Neural cell (in vitro differentiated cells): Measurements from ENCODE around the gene MORF4L2. TPM values are rescaled to one million over a fixed set of nuclear protein-coding genes. Genes with fewer than 3 reads are reported as not detected.

Experiments used
- H2AFZ ChIP-seq: fragments of 200-600, 300-800 bp; sonication (generic), shearing (Covaris generic); 2 replicates; pipeline ENCODE4 v1.6.0; 2014; ENCODE audit warnings: low read depth, mild to moderate bottlenecking, antibody characterized with exemption, low read length, moderate library complexity
- H3F3A ChIP-seq: fragments of 200-600 bp; shearing (Covaris generic); 2 replicates; pipeline ENCODE4 v1.6.1; 2016; ENCODE audit warnings: mild to moderate bottlenecking, moderate library complexity, mixed read lengths, antibody characterized with exemption, low read length; ENCODE audit not compliant: insufficient read depth, poor library complexity, severe bottlenecking
- H3K27ac ChIP-seq: fragments of 200-600, 300-800 bp; sonication (generic), shearing (Covaris generic); 2 replicates; pipeline ENCODE4 v1.5.1; 2014; ENCODE audit warnings: mild to moderate bottlenecking, low read length, moderate library complexity
- H3K27me3 ChIP-seq: fragments of 300-800, 200-600 bp; sonication (generic), shearing (Covaris generic); 2 replicates; pipeline ENCODE4 v1.6.0; 2014; ENCODE audit warnings: mild to moderate bottlenecking, low read depth, low read length, moderate library complexity; ENCODE audit not compliant: insufficient read depth
- H3K36me3 ChIP-seq: fragments of 300-800, 200-600 bp; sonication (generic), shearing (Covaris generic); 2 replicates; pipeline ENCODE4 v1.5.1; 2014; ENCODE audit warnings: mild to moderate bottlenecking, antibody characterized with exemption, low read length, moderate library complexity; ENCODE audit not compliant: insufficient read depth
- H3K4me2 ChIP-seq: fragments of 300-800, 200-600 bp; sonication (generic), shearing (Covaris generic); 2 replicates; pipeline ENCODE4 v1.6.0; 2014; ENCODE audit warnings: mild to moderate bottlenecking, low read length
- H3K4me3 ChIP-seq: fragments of 300-800, 200-600 bp; sonication (generic), shearing (Covaris generic); 2 replicates; pipeline ENCODE4 v1.5.1; 2014; ENCODE audit warnings: mild to moderate bottlenecking, low read length, moderate library complexity
- H3K79me2 ChIP-seq: fragments of 200-600 bp; shearing (Covaris generic); replicated peaks from 2 replicates; pipeline ENCODE4 v1.6.0; 2014; ENCODE audit warnings: mild to moderate bottlenecking, low read length, moderate library complexity; ENCODE audit not compliant: insufficient read depth
- H3K9ac ChIP-seq: fragments of 300-800, 200-600 bp; sonication (generic), shearing (Covaris generic); 2 replicates; pipeline ENCODE4 v1.6.1; 2016; ENCODE audit warnings: mild to moderate bottlenecking, low read length, mixed read lengths
- H3K9me2 ChIP-seq: fragments of 200-600 bp; shearing (Covaris generic); 2 replicates; pipeline ENCODE4 v1.6.1; 2016; ENCODE audit warnings: mild to moderate bottlenecking, low read length, mixed read lengths; ENCODE audit not compliant: insufficient read depth
- H3K9me3 ChIP-seq: fragments of 200-600, 300-800 bp; sonication (generic), shearing (Covaris generic); 2 replicates; pipeline ENCODE4 v1.6.1; 2016; ENCODE audit warnings: mild to moderate bottlenecking, mixed run types, low read length, moderate library complexity, mixed read lengths
- H4K20me1 ChIP-seq: fragments of 200-600 bp; shearing (Covaris generic); 2 replicates; pipeline ENCODE4 v1.6.1; 2016; ENCODE audit warnings: mild to moderate bottlenecking, mixed run types; ENCODE audit not compliant: insufficient read depth
- EP300 ChIP-seq: fragments of 450-650 bp; conservative IDR thresholded peaks from 2 replicates; pipeline ENCODE4 v1.6.1; 2014; ENCODE audit warnings: antibody characterized with exemption, mild to moderate bottlenecking, moderate library complexity; ENCODE audit not compliant: poor library complexity, severe bottlenecking
- EZH2 ChIP-seq: fragments of 200-600, 300-800 bp; shearing (Covaris generic), sonication (generic); IDR thresholded peaks from 2 replicates; pipeline ENCODE4 v1.6.1; 2014; ENCODE audit warnings: antibody characterized with exemption, low read length, borderline replicate concordance, mild to moderate bottlenecking; ENCODE audit not compliant: insufficient read depth, poor library complexity, severe bottlenecking
- MXI1 ChIP-seq: fragments of 450-650 bp; conservative IDR thresholded peaks from 2 replicates; pipeline ENCODE4 v1.6.1; 2014; ENCODE audit warnings: antibody characterized with exemption, mild to moderate bottlenecking; ENCODE audit not compliant: poor library complexity, severe bottlenecking
- POLR2AphosphoS5 ChIP-seq: IDR thresholded peaks from 2 replicates; pipeline ENCODE4 v1.6.1; 2012
- RAD21 ChIP-seq: fragments of 450-650 bp; conservative IDR thresholded peaks from 2 replicates; pipeline ENCODE4 v1.6.1; 2014; ENCODE audit warnings: antibody characterized with exemption, mild to moderate bottlenecking, moderate library complexity
- SMC3 ChIP-seq: fragments of 450-650 bp; conservative IDR thresholded peaks from 2 replicates; pipeline ENCODE4 v1.6.1; 2014; ENCODE audit warnings: antibody characterized with exemption, mild to moderate bottlenecking, moderate library complexity; ENCODE audit not compliant: poor library complexity
- TAF1 ChIP-seq: IDR thresholded peaks from 2 replicates; pipeline ENCODE4 v1.6.1; 2012; ENCODE audit warnings: low read depth
- polyA plus RNA-seq: library from polyadenylated mRNA; depleted of rRNA; stranded (reverse); fragments of >200 nt; gene quantifications from 2 replicates; pipeline ENCODE4 v1.2.3, GENCODE V29; 2014
- TF ChIP-seq, protein P1 (sequence below): IDR thresholded peaks from 2 replicates; pipeline ENCODE4 v1.6.1; 2012; ENCODE audit warnings: borderline replicate concordance
- TF ChIP-seq, protein P2 (sequence below): fragments of 450-650 bp; IDR thresholded peaks from 2 replicates; pipeline ENCODE4 v1.5.1; 2014; ENCODE audit warnings: antibody characterized with exemption, mild to moderate bottlenecking, moderate library complexity; ENCODE audit not compliant: poor library complexity, severe bottlenecking

Gene MORF4L2
- polyA plus RNA-seq, 1 donor from 2014 or later, result 1,340 TPM

DNA sequence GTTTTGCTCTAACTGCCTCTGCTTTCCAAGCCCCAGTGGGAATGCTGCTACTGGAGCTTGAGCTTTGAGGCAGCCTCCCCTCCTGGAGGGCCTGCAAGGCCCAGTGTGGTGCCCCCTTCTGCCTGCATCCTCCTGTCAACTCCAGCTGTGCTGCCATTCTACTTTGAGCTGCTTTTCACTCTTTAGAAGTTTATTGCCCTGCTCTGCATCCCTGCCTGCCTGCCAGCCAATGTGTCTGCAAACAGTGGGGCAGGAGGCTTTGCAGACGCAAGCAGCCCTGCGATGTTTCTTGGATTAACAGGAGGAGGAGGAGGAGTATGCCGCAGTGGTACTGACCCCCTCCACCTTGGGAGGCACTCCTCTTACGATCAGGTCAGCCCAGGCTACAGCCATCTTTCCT lies 40.6 kb upstream of the MORF4L2 start:
- H3K27me3 ChIP-seq, result no peaks in the 10 kb centered on the region

DNA sequence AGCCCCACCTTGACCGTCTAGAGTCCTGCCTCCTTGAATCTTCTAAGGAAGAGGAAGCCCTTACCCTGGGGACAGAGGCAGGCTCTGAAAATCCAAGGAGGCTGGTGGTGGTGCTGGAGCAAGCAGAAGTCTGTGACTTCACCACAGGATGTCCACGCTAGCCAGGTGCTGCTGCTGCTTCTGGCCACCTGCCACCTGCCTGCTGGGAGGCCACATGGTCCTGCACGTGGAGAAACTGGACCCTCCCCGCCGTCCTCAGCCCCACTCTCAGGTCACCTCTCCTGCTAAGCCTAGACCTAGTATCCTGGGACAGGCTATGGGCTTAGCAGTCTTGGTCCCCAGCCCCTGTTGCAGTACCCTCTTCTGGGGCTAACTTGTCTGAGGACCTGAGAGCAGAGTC lies 40.0 kb upstream of the MORF4L2 start:
- Histone ChIP-seq H3K4me2 (no peak overlapping the region), H3K9me3 (no peaks in the 10 kb centered on the region), H3K27me3 (no peaks in the 10 kb centered on the region), H3K9ac (no peak overlapping the region), H2AFZ (no peak overlapping the region), H4K20me1 (no peaks in the 10 kb centered on the region), H3F3A (no peaks in the 10 kb centered on the region), H3K4me3 (no peak overlapping the region), H3K9me2 (no peaks in the 10 kb centered on the region), H3K36me3 (no peaks in the 10 kb centered on the region), H3K79me2 (no peaks in the 10 kb centered on the region), H3K27ac (no peak overlapping the region)
- TF ChIP-seq, protein P1, sequence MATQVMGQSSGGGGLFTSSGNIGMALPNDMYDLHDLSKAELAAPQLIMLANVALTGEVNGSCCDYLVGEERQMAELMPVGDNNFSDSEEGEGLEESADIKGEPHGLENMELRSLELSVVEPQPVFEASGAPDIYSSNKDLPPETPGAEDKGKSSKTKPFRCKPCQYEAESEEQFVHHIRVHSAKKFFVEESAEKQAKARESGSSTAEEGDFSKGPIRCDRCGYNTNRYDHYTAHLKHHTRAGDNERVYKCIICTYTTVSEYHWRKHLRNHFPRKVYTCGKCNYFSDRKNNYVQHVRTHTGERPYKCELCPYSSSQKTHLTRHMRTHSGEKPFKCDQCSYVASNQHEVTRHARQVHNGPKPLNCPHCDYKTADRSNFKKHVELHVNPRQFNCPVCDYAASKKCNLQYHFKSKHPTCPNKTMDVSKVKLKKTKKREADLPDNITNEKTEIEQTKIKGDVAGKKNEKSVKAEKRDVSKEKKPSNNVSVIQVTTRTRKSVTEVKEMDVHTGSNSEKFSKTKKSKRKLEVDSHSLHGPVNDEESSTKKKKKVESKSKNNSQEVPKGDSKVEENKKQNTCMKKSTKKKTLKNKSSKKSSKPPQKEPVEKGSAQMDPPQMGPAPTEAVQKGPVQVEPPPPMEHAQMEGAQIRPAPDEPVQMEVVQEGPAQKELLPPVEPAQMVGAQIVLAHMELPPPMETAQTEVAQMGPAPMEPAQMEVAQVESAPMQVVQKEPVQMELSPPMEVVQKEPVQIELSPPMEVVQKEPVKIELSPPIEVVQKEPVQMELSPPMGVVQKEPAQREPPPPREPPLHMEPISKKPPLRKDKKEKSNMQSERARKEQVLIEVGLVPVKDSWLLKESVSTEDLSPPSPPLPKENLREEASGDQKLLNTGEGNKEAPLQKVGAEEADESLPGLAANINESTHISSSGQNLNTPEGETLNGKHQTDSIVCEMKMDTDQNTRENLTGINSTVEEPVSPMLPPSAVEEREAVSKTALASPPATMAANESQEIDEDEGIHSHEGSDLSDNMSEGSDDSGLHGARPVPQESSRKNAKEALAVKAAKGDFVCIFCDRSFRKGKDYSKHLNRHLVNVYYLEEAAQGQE, result no peak
- TF ChIP-seq, protein P2, sequence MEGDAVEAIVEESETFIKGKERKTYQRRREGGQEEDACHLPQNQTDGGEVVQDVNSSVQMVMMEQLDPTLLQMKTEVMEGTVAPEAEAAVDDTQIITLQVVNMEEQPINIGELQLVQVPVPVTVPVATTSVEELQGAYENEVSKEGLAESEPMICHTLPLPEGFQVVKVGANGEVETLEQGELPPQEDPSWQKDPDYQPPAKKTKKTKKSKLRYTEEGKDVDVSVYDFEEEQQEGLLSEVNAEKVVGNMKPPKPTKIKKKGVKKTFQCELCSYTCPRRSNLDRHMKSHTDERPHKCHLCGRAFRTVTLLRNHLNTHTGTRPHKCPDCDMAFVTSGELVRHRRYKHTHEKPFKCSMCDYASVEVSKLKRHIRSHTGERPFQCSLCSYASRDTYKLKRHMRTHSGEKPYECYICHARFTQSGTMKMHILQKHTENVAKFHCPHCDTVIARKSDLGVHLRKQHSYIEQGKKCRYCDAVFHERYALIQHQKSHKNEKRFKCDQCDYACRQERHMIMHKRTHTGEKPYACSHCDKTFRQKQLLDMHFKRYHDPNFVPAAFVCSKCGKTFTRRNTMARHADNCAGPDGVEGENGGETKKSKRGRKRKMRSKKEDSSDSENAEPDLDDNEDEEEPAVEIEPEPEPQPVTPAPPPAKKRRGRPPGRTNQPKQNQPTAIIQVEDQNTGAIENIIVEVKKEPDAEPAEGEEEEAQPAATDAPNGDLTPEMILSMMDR, result no peak
- no peak for TF ChIP-seq RAD21
- no peak for TF ChIP-seq POLR2AphosphoS5
- no peak for TF ChIP-seq SMC3
- no peak for TF ChIP-seq MXI1
- no peak for TF ChIP-seq EZH2

More for the DNA sequence above, 40.6 kb upstream of the MORF4L2 start:
- Histone ChIP-seq H2AFZ (no peak overlapping the region), H3K4me3 (no peak overlapping the region), H3K27ac (no peak overlapping the region), H4K20me1 (no peaks in the 10 kb centered on the region), H3K9me3 (no peaks in the 10 kb centered on the region), H3K36me3 (no peaks in the 10 kb centered on the region), H3K4me2 (no peak overlapping the region), H3K79me2 (no peaks in the 10 kb centered on the region), H3K9ac (no peak overlapping the region), H3F3A (no peaks in the 10 kb centered on the region), H3K9me2 (no peaks in the 10 kb centered on the region)
- no peak for TF ChIP-seq EZH2
- TF ChIP-seq MXI1, result no peak
- TF ChIP-seq SMC3, result no peak
- TF ChIP-seq POLR2AphosphoS5, result no peak
- no peak for TF ChIP-seq RAD21
- TF ChIP-seq, protein P2, result no peak
- TF ChIP-seq, protein P1, result no peak
- TF ChIP-seq EP300, result no peak
- no peak for TF ChIP-seq TAF1
